Caco-2 (cell line): ENCODE measurements around the gene ANKRD52. TPM values are rescaled to one million over a fixed set of nuclear protein-coding genes. Genes with fewer than 3 reads are reported as not detected.
A peak's percentile ranks its signal among the peaks of the same experiment; 100 is the strongest.

Experiments used
- BruUV-seq: library from RNA; stranded (reverse); fragments of 400-500 nt; replicated peaks from 2 replicates; lab custom pipeline; 2021; lab: Mats Ljungman, UMichigan
- CTCF ChIA-PET: fragments of 300-600 bp; sonication (Branson Sonifier 250); formaldehyde crosslinking; loops from one replicate; lab custom pipeline; 2022; ENCODE audit warnings: antibody characterized with exemption; lab: Charles Lee
- POLR2A ChIA-PET: fragments of 300-600 bp; sonication (Branson Sonifier 250); formaldehyde crosslinking; loops from one replicate; lab custom pipeline; 2022; ENCODE audit warnings: antibody characterized with exemption; lab: Charles Lee
- DNase-seq, 2 experiments: peaks; one replicate each; pipeline versions ENCODE4 v3.0.0 to v3.0.0-alpha.2; 2020 to 2022
- H3K27me3 ChIP-seq: replicated peaks from 2 replicates; pipeline ENCODE4 v1.6.0; 2011; ENCODE audit warnings: low read length; ENCODE audit not compliant: control insufficient read depth, insufficient read depth
- H3K36me3 ChIP-seq: 2 replicates; pipeline ENCODE4 v1.5.1; 2011; ENCODE audit warnings: low read length; ENCODE audit not compliant: control insufficient read depth, insufficient read depth
- H3K4me1 ChIP-seq: fragments of 250-450 bp; sonication (Bioruptor Pico); 2 replicates; pipeline ENCODE4 v1.5.1; 2020; ENCODE audit warnings: mild to moderate bottlenecking
- H3K4me3 ChIP-seq: 2 replicates; pipeline ENCODE4 v1.5.1; 2011; ENCODE audit warnings: low read depth, mild to moderate bottlenecking, control low read depth, low read length
- H3K9me3 ChIP-seq: fragments of 250-450 bp; sonication (Bioruptor Pico); 2 replicates; pipeline ENCODE4 v1.5.1; 2020; ENCODE audit warnings: mild to moderate bottlenecking, moderate library complexity
- H3K27ac Mint-ChIP-seq: one replicate; pipeline ENCODE4 v1.8.0; 2022; ENCODE audit warnings: mixed read lengths; ENCODE audit not compliant: unreplicated experiment
- H3K27me3 Mint-ChIP-seq: one replicate; pipeline ENCODE4 v1.8.0; 2022; ENCODE audit warnings: mixed read lengths; ENCODE audit not compliant: insufficient read depth, unreplicated experiment
- H3K36me3 Mint-ChIP-seq: one replicate; pipeline ENCODE4 v1.8.0; 2022; ENCODE audit warnings: mild to moderate bottlenecking, mixed read lengths; ENCODE audit not compliant: insufficient read depth, unreplicated experiment
- H3K4me1 Mint-ChIP-seq: one replicate; pipeline ENCODE4 v1.8.0; 2022; ENCODE audit warnings: low read depth, mixed read lengths; ENCODE audit not compliant: unreplicated experiment
- H3K4me3 Mint-ChIP-seq: one replicate; pipeline ENCODE4 v1.8.0; 2022; ENCODE audit warnings: mild to moderate bottlenecking, moderate library complexity, mixed read lengths; ENCODE audit not compliant: unreplicated experiment
- H3K9me3 Mint-ChIP-seq: one replicate; pipeline ENCODE4 v1.8.0; 2022; ENCODE audit warnings: mixed read lengths; ENCODE audit not compliant: unreplicated experiment
- CTCF ChIP-seq, 2 experiments: fragments of 200-600 bp in 1 of 2; IDR thresholded peaks; 1 replicate in 1 of 2; 2 replicates in 1 of 2; pipeline versions ENCODE4 v1.5.1 to v1.8.0; 2011 to 2022; ENCODE audit warnings: antibody characterized with exemption in 1 of 2, control low read depth in 1 of 2, inconsistent platforms in 1 of 2, low read depth in 1 of 2, low read length in 1 of 2, mild to moderate bottlenecking in 1 of 2, moderate library complexity in 1 of 2; ENCODE audit not compliant: insufficient read depth in 1 of 2, severe bottlenecking in 1 of 2, unreplicated experiment in 1 of 2
- intact Hi-C: fragments of 100-400 bp; cut with micrococcal nuclease; formaldehyde crosslinking; loops from one replicate; pipeline ENCODE4 v1.10.0; 2022; ENCODE audit not compliant: unreplicated experiment
- total RNA-seq: library from RNA; stranded (reverse); gene quantifications from 2 replicates; pipeline ENCODE4 v1.2.3, GENCODE V29; 2022

ANKRD52 gene
- total RNA-seq, 1 experiment from 2014 or later = 34.6 TPM

GRCh38 chr12:56220611-56221231 lies 37.5 kb downstream of the ANKRD52 start:
- BruUV-seq = no TSS peak
- no peaks in the 10 kb centered on the region for H3K36me3 ChIP-seq
- H3K4me3 Mint-ChIP-seq = peak overlapping the region; percentile 99
- intact Hi-C loops = loop anchor here (5.0 kb wide), 1 partner anchor 37 kb away; the partner anchor contains the start of gene ANKRD52
- peaks cover 46% of the 10 kb centered on the region for H3K36me3 Mint-ChIP-seq
- H3K27me3 ChIP-seq = no peaks in the 10 kb centered on the region
- H3K4me3 ChIP-seq = peak overlapping the region; percentile 66
- no peak for TF ChIP-seq CTCF (IDR thresholded peaks at IDR 0.05; ENCODE audit: insufficient read depth in 1 of 2, low read depth in 1 of 2, low read length in 1 of 2, severe bottlenecking in 1 of 2, unreplicated experiment in 1 of 2)
- no peak for DNase-seq
- peaks cover 7% of the 10 kb centered on the region for H3K4me1 Mint-ChIP-seq
- peaks cover 9% of the 10 kb centered on the region for H3K9me3 Mint-ChIP-seq
- peaks cover 4% of the 10 kb centered on the region for H3K4me1 ChIP-seq
- ChIA-PET CTCF (interaction anchor here (0.7 to 4.2 kb wide), 8 partner anchors 10 to 83 kb away, joined by 3 to 61 read pairs (median 16); partner anchors contain the start of genes ANKRD52 and SMARCC2), POLR2A (interaction anchor here (0.7 to 2.8 kb wide), 5 partner anchors 10 to 62 kb away, joined by 4 to 19 read pairs (median 7); partner anchors contain the start of genes ANKRD52 and MYL6)
- H3K27me3 Mint-ChIP-seq = no peaks in the 10 kb centered on the region
- H3K27ac Mint-ChIP-seq = peak overlapping the region; percentile 98
- H3K9me3 ChIP-seq = no peaks in the 10 kb centered on the region

- intact Hi-C loops = loop anchor here (5.0 kb wide), 1 partner anchor 37 kb away; the partner anchor contains the start of gene ANKRD52
Measured at GRCh38 chr12:56219840-56220239, 38.3 kb downstream of the ANKRD52 start.

More at GRCh38 chr12:56219840-56220239, 38.3 kb downstream of the ANKRD52 start:
- H3K36me3 Mint-ChIP-seq = peaks cover 55% of the 10 kb centered on the region
- POLR2A ChIA-PET = interaction anchor here (0.7 kb wide), 1 partner anchor 23 kb away, joined by 10 read pairs; no protein-coding TSS in a partner anchor
- peak overlapping the region; percentile 99 for H3K4me3 Mint-ChIP-seq
- H3K27me3 Mint-ChIP-seq = no peaks in the 10 kb centered on the region
- peaks cover 9% of the 10 kb centered on the region for H3K9me3 Mint-ChIP-seq
- no peak for DNase-seq
- H3K36me3 ChIP-seq = no peaks in the 10 kb centered on the region; the same call in 1 of the 2 replicates
- H3K9me3 ChIP-seq = no peaks in the 10 kb centered on the region
- no peak overlapping the region for H3K4me3 ChIP-seq
- BruUV-seq = no TSS peak
- no peak overlapping the region for H3K27ac Mint-ChIP-seq
- CTCF ChIA-PET = interaction anchor here (0.7 to 4.2 kb wide), 6 partner anchors 11 to 84 kb away, joined by 3 to 61 read pairs (median 16); partner anchors contain the start of gene SMARCC2
- H3K4me1 Mint-ChIP-seq = peaks cover 7% of the 10 kb centered on the region
- no peaks in the 10 kb centered on the region for H3K27me3 ChIP-seq
- peaks cover 4% of the 10 kb centered on the region for H3K4me1 ChIP-seq
- TF ChIP-seq CTCF (IDR thresholded peaks at IDR 0.05; ENCODE audit: insufficient read depth in 1 of 2, low read depth in 1 of 2, low read length in 1 of 2, severe bottlenecking in 1 of 2, unreplicated experiment in 1 of 2) = no peak
